Measurements from ENCODE around the gene UBA3. TPM values are rescaled to one million over a fixed set of nuclear protein-coding genes. Genes with fewer than 3 reads are reported as not detected.

Gene UBA3
- total RNA-seq, 1 experiment from 2014 or later, result 47.1 TPM

GRCh38 chr3:69094467-69095205 is 14.5 kb upstream of the UBA3 start:
- Histone ChIP-seq H3K36me3 (ENCODE audit: control insufficient read depth, insufficient read depth, low read length) (no peaks in the 10 kb centered on the region), H3K27ac (ENCODE audit: low read length) (no peak overlapping the region), H3K4me1 (ENCODE audit: control insufficient read depth, insufficient read depth, low read length) (peaks cover 6% of the 10 kb centered on the region), H3K27me3 (ENCODE audit: control insufficient read depth, insufficient read depth, low read length) (no peaks in the 10 kb centered on the region), H3K9me3 (ENCODE audit: control insufficient read depth, insufficient read depth, low read depth, low read length) (no peaks in the 10 kb centered on the region), H3K4me3 (ENCODE audit: low read depth in 2 of 2, low read length in 2 of 2) (no peak overlapping the region)
- TF ChIP-seq SIN3A (IDR thresholded peaks at IDR 0.05; ENCODE audit: borderline replicate concordance, insufficient read depth, low read depth, low read length) (no peak), TCF7L2 (IDR thresholded peaks at IDR 0.05; ENCODE audit: low read depth, low read length) (no peak), REST (IDR thresholded peaks at IDR 0.05; ENCODE audit: insufficient read depth in 1 of 2, low read depth in 2 of 2, low read length in 1 of 2) (no peak), POLR2AphosphoS5 (IDR thresholded peaks at IDR 0.05; ENCODE audit: low read depth, low read length) (no peak)
- TF ChIP-seq, protein P1, sequence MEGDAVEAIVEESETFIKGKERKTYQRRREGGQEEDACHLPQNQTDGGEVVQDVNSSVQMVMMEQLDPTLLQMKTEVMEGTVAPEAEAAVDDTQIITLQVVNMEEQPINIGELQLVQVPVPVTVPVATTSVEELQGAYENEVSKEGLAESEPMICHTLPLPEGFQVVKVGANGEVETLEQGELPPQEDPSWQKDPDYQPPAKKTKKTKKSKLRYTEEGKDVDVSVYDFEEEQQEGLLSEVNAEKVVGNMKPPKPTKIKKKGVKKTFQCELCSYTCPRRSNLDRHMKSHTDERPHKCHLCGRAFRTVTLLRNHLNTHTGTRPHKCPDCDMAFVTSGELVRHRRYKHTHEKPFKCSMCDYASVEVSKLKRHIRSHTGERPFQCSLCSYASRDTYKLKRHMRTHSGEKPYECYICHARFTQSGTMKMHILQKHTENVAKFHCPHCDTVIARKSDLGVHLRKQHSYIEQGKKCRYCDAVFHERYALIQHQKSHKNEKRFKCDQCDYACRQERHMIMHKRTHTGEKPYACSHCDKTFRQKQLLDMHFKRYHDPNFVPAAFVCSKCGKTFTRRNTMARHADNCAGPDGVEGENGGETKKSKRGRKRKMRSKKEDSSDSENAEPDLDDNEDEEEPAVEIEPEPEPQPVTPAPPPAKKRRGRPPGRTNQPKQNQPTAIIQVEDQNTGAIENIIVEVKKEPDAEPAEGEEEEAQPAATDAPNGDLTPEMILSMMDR (IDR thresholded peaks at IDR 0.05), result no peak
- ATAC-seq, result no peak
- ChIA-PET CTCF (no interaction called here), POLR2A (no interaction called here)
- intact Hi-C loops (cut with micrococcal nuclease; ENCODE audit: unreplicated experiment) (no loop called here), in situ Hi-C loops (cut with HindIII; ENCODE audit: low pct_unique_long_range_greater_than_20kb, low sequenced_read_pairs) (no loop called here)
- no peak for DNase-seq (ENCODE audit: low read depth, low spot score)
- BruUV-seq (replicated peaks), result no TSS peak

DNA sequence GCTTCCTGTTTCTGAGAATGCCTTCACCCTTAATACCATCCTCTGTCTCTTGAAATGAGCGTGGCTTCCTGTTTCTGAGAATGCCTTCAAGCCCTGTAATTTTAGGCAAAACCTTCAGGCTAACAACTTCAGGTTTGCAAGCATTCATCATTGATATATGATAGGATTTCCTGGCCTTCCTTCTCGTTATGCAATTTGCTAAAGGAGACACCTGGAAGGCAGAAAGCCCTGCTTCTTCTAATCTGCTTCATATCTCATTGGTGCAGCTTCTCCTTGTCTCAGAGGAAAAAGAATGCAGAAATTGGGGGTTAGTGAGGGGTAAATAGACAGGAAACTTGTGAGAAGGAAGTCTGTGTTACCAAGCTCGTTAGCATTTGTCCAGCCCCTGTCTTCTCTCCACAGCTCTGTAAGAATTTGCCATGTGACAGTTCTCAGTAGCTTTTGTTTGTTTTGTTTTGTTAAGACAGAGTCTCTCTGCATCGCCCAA is 11.9 kb upstream of the UBA3 start:
- no peak overlapping the region for H3K4me3 ChIP-seq (ENCODE audit: low read depth in 2 of 2, low read length in 2 of 2)
- CTCF ChIA-PET, result no interaction called here
- ATAC-seq (no peak), DNase-seq (ENCODE audit: low read depth, low spot score) (no peak)
- peaks cover 18% of the 10 kb centered on the region for H3K4me1 ChIP-seq (ENCODE audit: control insufficient read depth, insufficient read depth, low read length)
- TF ChIP-seq, protein P1 (IDR thresholded peaks at IDR 0.05), result no peak
- TF ChIP-seq SIN3A (IDR thresholded peaks at IDR 0.05; ENCODE audit: borderline replicate concordance, insufficient read depth, low read depth, low read length), result no peak
- TF ChIP-seq TCF7L2 (IDR thresholded peaks at IDR 0.05; ENCODE audit: low read depth, low read length), result no peak
- TF ChIP-seq POLR2AphosphoS5 (IDR thresholded peaks at IDR 0.05; ENCODE audit: low read depth, low read length), result no peak
- TF ChIP-seq REST (IDR thresholded peaks at IDR 0.05; ENCODE audit: insufficient read depth in 1 of 2, low read depth in 2 of 2, low read length in 1 of 2), result no peak
- H3K27ac ChIP-seq (ENCODE audit: low read length), result no peak overlapping the region
- no peaks in the 10 kb centered on the region; the same call in 1 of the 2 replicates for H3K36me3 ChIP-seq (ENCODE audit: control insufficient read depth, insufficient read depth, low read length)
- intact Hi-C loops (cut with micrococcal nuclease; ENCODE audit: unreplicated experiment) (no loop called here), in situ Hi-C loops (cut with HindIII; ENCODE audit: low pct_unique_long_range_greater_than_20kb, low sequenced_read_pairs) (no loop called here)
- POLR2A ChIA-PET, result no interaction called here
- no TSS peak for BruUV-seq (replicated peaks)
- H3K27me3 ChIP-seq (ENCODE audit: control insufficient read depth, insufficient read depth, low read length), result no peaks in the 10 kb centered on the region
- H3K9me3 ChIP-seq (ENCODE audit: control insufficient read depth, insufficient read depth, low read depth, low read length), result no peaks in the 10 kb centered on the region
